CD14-positive monocyte (primary cell): ENCODE results near the gene CMTM8. TPM values are rescaled to one million over a fixed set of nuclear protein-coding genes. Genes with fewer than 3 reads are reported as not detected.

ENCODE experiments used
- DNase-seq, 3 donors: peaks; one replicate each; pipeline ENCODE4 v3.0.0-alpha.2; 2011 to 2022
- H2AFZ ChIP-seq: 2 replicates; pipeline ENCODE4 v1.6.0; 2012; ENCODE audit warnings: mild to moderate bottlenecking, low read depth, low read length, inconsistent platforms; ENCODE audit not compliant: insufficient read depth, poor library complexity, severe bottlenecking
- H3K27ac ChIP-seq, 2 donors: 1 replicate in 1 of 2; 2 replicates in 1 of 2; pipeline ENCODE4 v1.5.1; 2012 to 2013; ENCODE audit warnings: low read length in 2 of 2, control low read depth in 1 of 2, inconsistent platforms in 1 of 2, low read depth in 1 of 2, mild to moderate bottlenecking in 1 of 2
- H3K27me3 ChIP-seq, 2 donors: one replicate each; pipeline versions ENCODE4 v1.6.0 to v1.6.1; 2011 to 2013; ENCODE audit warnings: low read length in 2 of 2; ENCODE audit not compliant: control insufficient read depth in 2 of 2, insufficient read depth in 2 of 2
- H3K36me3 ChIP-seq, 2 donors: replicated peaks in 1 of 2; 1 replicate in 1 of 2; 2 replicates in 1 of 2; pipeline versions ENCODE4 v1.5.1 to v1.6.1; 2012 to 2013; ENCODE audit warnings: low read length in 2 of 2, control low read depth in 1 of 2, inconsistent platforms in 1 of 2, mild to moderate bottlenecking in 1 of 2; ENCODE audit not compliant: insufficient read depth in 2 of 2, control insufficient read depth in 1 of 2
- H3K4me1 ChIP-seq, 2 donors: 1 replicate in 1 of 2; 2 replicates in 1 of 2; pipeline versions ENCODE4 v1.5.1 to v1.6.1; 2012 to 2013; ENCODE audit warnings: low read length in 2 of 2, control low read depth in 1 of 2, inconsistent platforms in 1 of 2, mild to moderate bottlenecking in 1 of 2, moderate library complexity in 1 of 2; ENCODE audit not compliant: insufficient read depth in 2 of 2, control insufficient read depth in 1 of 2
- H3K4me2 ChIP-seq: replicated peaks from 2 replicates; pipeline ENCODE3; 2012; ENCODE audit warnings: low read length, moderate library complexity, mild to moderate bottlenecking; ENCODE audit not compliant: poor library complexity, severe bottlenecking; ENCODE audit errors: extremely low read depth
- H3K4me3 ChIP-seq, 3 experiments: fragments of 200-600 bp in 1 of 3; sonication (generic) in 1 of 3; replicated peaks in 1 of 3; 1 replicate in 2 of 3; 2 replicates in 1 of 3; pipeline ENCODE4 v1.5.1; 2011 to 2013; ENCODE audit warnings: low read length in 3 of 3, mild to moderate bottlenecking in 3 of 3, control low read depth in 2 of 3, low read depth in 2 of 3, inconsistent platforms in 1 of 3, moderate library complexity in 1 of 3
- H3K79me2 ChIP-seq: 2 replicates; pipeline ENCODE4 v1.6.0; 2012; ENCODE audit warnings: mild to moderate bottlenecking, control low read depth, inconsistent platforms, low read length, moderate library complexity; ENCODE audit not compliant: insufficient read depth
- H3K9ac ChIP-seq: 2 replicates; pipeline ENCODE4 v1.6.0; 2017; ENCODE audit warnings: low read length, mild to moderate bottlenecking; ENCODE audit not compliant: insufficient read depth, poor library complexity, severe bottlenecking
- H3K9me3 ChIP-seq, 2 donors: replicated peaks in 1 of 2; 1 replicate in 1 of 2; 2 replicates in 1 of 2; pipeline versions ENCODE4 v1.5.1 to v1.6.1; 2012 to 2013; ENCODE audit warnings: low read length in 2 of 2, control low read depth in 1 of 2; ENCODE audit not compliant: control insufficient read depth in 1 of 2, insufficient read depth in 1 of 2
- H4K20me1 ChIP-seq: 2 replicates; pipeline ENCODE4 v1.6.0; 2012; ENCODE audit warnings: mild to moderate bottlenecking, low read length, control low read depth, moderate library complexity; ENCODE audit not compliant: insufficient read depth
- H3K27ac Mint-ChIP-seq, 7 donors: one replicate each; pipeline ENCODE4 v1.8.0; 2020; ENCODE audit warnings: mild to moderate bottlenecking in 7 of 7, mixed read lengths in 7 of 7, moderate library complexity in 6 of 7, inconsistent platforms in 2 of 7
- H3K27me3 Mint-ChIP-seq, 3 donors: one replicate each; pipeline ENCODE4 v1.8.0; 2021 to 2022; ENCODE audit warnings: low read depth in 3 of 3, mild to moderate bottlenecking in 3 of 3, mixed read lengths in 3 of 3, moderate library complexity in 3 of 3, inconsistent platforms in 1 of 3
- H3K36me3 Mint-ChIP-seq, 2 donors: one replicate each; pipeline ENCODE4 v1.8.0; 2020; ENCODE audit warnings: mixed read lengths in 2 of 2, inconsistent platforms in 1 of 2, mild to moderate bottlenecking in 1 of 2
- H3K4me1 Mint-ChIP-seq: one replicate; pipeline ENCODE4 v1.8.0; 2020; ENCODE audit warnings: mild to moderate bottlenecking, mixed read lengths
- H3K4me3 Mint-ChIP-seq, 2 donors: one replicate each; pipeline ENCODE4 v1.8.0; 2020; ENCODE audit warnings: mild to moderate bottlenecking in 2 of 2, mixed read lengths in 2 of 2, moderate library complexity in 1 of 2
- H3K9me3 Mint-ChIP-seq, 7 donors: one replicate each; pipeline ENCODE4 v1.8.0; 2020 to 2022; ENCODE audit warnings: mixed read lengths in 7 of 7, mild to moderate bottlenecking in 6 of 7, moderate library complexity in 6 of 7, inconsistent platforms in 2 of 7
- WGBS: methylation state at CpG from one replicate; pipeline ENCODE4 v1.1.5; 2013; ENCODE audit warnings: missing lambda C conversion rate; ENCODE audit not compliant: insufficient coverage; 5-methylcytosine and 5-hydroxymethylcytosine counted together
- intact Hi-C, 2 donors: fragments of 100-400 bp; cut with micrococcal nuclease; formaldehyde crosslinking; loops; one replicate each; pipeline versions ENCODE4 v1.15.0 to v1.15.1; 2023
- polyA plus RNA-seq, 3 donors: library from polyadenylated mRNA; depleted of rRNA in 1 of 3; unstranded in 2 of 3; stranded (reverse) in 1 of 3; fragments of 300-500 nt in 2 of 3; fragments of >200 nt in 1 of 3; fragmentation: Illumina TruSeq in 2 of 3; gene quantifications; 1 replicate in 2 of 3; 2 replicates in 1 of 3; pipeline ENCODE4 v1.2.3, GENCODE V29; 2012 to 2021
- TF ChIP-seq, protein P1 (sequence below): fragments of 200-600 bp; IDR thresholded peaks from one replicate; pipeline ENCODE4 v1.8.0; 2022; ENCODE audit warnings: antibody characterized with exemption, mild to moderate bottlenecking

CMTM8 gene
- polyA plus RNA-seq, 3 donors: 0.46 to 2.5 (median 0.94) TPM

DNA sequence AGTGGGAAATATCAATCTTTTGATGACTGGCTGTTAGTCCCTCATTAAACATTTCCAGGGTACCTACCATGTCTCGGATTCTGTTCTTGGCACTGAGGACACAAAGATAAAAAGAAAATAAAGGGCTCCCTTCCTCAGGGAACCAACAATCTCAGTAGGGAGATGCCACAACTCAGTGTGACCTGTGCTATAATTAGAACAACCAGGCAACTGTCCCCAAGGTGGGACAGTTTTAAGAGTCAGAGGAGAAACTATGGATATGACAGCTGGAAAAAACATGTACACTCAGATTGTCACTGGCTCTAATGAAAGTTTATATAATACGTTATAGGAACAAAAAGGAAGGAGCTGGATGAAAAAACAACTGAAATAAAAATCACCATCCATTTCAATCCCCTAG is 23.3 kb upstream of the CMTM8 start:
- no peak overlapping the region for H3K4me3 Mint-ChIP-seq
- no peak for DNase-seq
- Histone ChIP-seq H4K20me1 (no peaks in the 10 kb centered on the region), H3K4me2 (no peak overlapping the region), H3K36me3 (no peaks in the 10 kb centered on the region), H2AFZ (no peak overlapping the region), H3K9me3 (peaks cover 5 to 7% of the 10 kb centered on the region in 2 donors), H3K27me3 (no peaks in the 10 kb centered on the region), H3K79me2 (no peaks in the 10 kb centered on the region), H3K4me3 (no peak overlapping the region), H3K27ac (no peak overlapping the region), H3K9ac (no peak overlapping the region), H3K4me1 (no peaks in the 10 kb centered on the region)
- WGBS: no CpG with 5 or more reads among the region's 2 CpGs
- no peak overlapping the region for H3K27ac Mint-ChIP-seq
- intact Hi-C loops: no loop called here
- TF ChIP-seq, protein P1, sequence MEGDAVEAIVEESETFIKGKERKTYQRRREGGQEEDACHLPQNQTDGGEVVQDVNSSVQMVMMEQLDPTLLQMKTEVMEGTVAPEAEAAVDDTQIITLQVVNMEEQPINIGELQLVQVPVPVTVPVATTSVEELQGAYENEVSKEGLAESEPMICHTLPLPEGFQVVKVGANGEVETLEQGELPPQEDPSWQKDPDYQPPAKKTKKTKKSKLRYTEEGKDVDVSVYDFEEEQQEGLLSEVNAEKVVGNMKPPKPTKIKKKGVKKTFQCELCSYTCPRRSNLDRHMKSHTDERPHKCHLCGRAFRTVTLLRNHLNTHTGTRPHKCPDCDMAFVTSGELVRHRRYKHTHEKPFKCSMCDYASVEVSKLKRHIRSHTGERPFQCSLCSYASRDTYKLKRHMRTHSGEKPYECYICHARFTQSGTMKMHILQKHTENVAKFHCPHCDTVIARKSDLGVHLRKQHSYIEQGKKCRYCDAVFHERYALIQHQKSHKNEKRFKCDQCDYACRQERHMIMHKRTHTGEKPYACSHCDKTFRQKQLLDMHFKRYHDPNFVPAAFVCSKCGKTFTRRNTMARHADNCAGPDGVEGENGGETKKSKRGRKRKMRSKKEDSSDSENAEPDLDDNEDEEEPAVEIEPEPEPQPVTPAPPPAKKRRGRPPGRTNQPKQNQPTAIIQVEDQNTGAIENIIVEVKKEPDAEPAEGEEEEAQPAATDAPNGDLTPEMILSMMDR: no peak
- no peaks in the 10 kb centered on the region for H3K36me3 Mint-ChIP-seq
- H3K9me3 Mint-ChIP-seq: peaks cover 2 to 9% (median 6%) of the 10 kb centered on the region in 7 donors
- no peaks in the 10 kb centered on the region for H3K4me1 Mint-ChIP-seq
- H3K27me3 Mint-ChIP-seq: peaks cover 0 to 1% (median 0%) of the 10 kb centered on the region in 3 donors

DNA sequence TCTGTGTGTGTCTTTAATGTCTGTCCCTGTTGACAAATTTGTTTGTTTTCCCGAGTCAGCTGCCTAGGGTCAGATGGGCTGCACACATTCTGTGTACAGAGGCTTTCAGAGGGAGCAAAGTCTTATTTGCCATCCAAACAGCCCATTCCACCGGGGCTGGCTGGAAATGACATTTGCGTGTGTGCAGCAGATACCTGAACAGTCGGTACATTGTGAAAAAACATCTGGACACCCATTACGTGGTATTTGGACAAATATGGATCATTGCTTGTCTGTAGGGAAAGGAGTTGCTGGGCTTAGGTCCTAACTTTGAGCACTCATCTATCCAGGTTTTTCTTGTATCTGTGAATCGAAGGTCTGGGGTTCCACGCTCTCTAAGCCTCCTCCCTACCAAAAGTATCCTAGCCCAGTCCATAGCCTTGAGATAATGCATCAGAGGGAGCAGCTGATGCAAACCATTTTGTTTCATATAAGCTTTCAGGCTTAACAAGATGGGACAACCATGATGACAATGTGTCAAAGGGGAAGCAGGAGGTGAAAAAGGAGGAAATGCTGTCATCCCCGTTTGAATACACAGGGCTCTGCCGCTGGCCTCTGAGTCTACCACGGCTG is 22.2 kb upstream of the CMTM8 start:
- Histone ChIP-seq H3K27me3 (no peaks in the 10 kb centered on the region), H3K9ac (no peak overlapping the region), H3K79me2 (no peaks in the 10 kb centered on the region), H3K9me3 (peaks cover 5 to 7% of the 10 kb centered on the region in 2 donors), H3K27ac (no peak overlapping the region), H4K20me1 (no peaks in the 10 kb centered on the region), H3K36me3 (no peaks in the 10 kb centered on the region), H2AFZ (no peak overlapping the region), H3K4me2 (no peak overlapping the region), H3K4me3 (no peak overlapping the region), H3K4me1 (no peaks in the 10 kb centered on the region)
- Mint-ChIP-seq H3K27ac (no peak overlapping the region), H3K4me1 (no peaks in the 10 kb centered on the region), H3K9me3 (peaks cover 2 to 12% (median 7%) of the 10 kb centered on the region in 7 donors), H3K27me3 (no peaks in the 10 kb centered on the region), H3K4me3 (no peak overlapping the region), H3K36me3 (no peaks in the 10 kb centered on the region)
- TF ChIP-seq, protein P1: no peak
- WGBS: 56% methylated on average over 3 of the region's 10 CpGs
- intact Hi-C loops: no loop called here
- no peak for DNase-seq
